Rectal smooth muscle tissue (tissue), 1 donor: ENCODE results near the gene EMCN.

ENCODE experiments used
- H3K27ac ChIP-seq: one replicate; pipeline ENCODE4 v1.7.0; 2013; ENCODE audit warnings: low read depth, low read length, inconsistent platforms
- H3K27me3 ChIP-seq: one replicate; pipeline ENCODE4 v1.7.0; 2013; ENCODE audit warnings: low read length; ENCODE audit not compliant: control insufficient read depth, insufficient read depth
- H3K36me3 ChIP-seq: one replicate; pipeline ENCODE4 v1.7.0; 2013; ENCODE audit warnings: low read length; ENCODE audit not compliant: control insufficient read depth, insufficient read depth
- H3K4me1 ChIP-seq: one replicate; pipeline ENCODE4 v1.7.0; 2013; ENCODE audit warnings: low read length; ENCODE audit not compliant: control insufficient read depth, insufficient read depth
- H3K4me3 ChIP-seq: one replicate; pipeline ENCODE4 v1.7.0; 2013; ENCODE audit warnings: low read length
- H3K9ac ChIP-seq: one replicate; pipeline ENCODE4 v1.7.0; 2013; ENCODE audit warnings: low read length

The EMCN gene

GRCh38 chr4:100519205-100519604 lies 1.4 kb upstream of the EMCN start:
- Histone ChIP-seq H3K9ac (no peak overlapping the region), H3K4me1 (no peaks in the 10 kb centered on the region), H3K27me3 (no peaks in the 10 kb centered on the region), H3K27ac (no peak overlapping the region), H3K4me3 (no peak overlapping the region), H3K36me3 (no peaks in the 10 kb centered on the region)

- no peaks in the 10 kb centered on the region for H3K36me3 ChIP-seq
- H3K4me1 ChIP-seq: no peaks in the 10 kb centered on the region
- no peak overlapping the region for H3K9ac ChIP-seq
- H3K4me3 ChIP-seq: peak overlapping the region; percentile 15
- H3K27me3 ChIP-seq: no peaks in the 10 kb centered on the region
- no peak overlapping the region for H3K27ac ChIP-seq
Measured at GRCh38 chr4:100516225-100516624, 1.6 kb downstream of the EMCN start.

- Histone ChIP-seq H3K27me3 (no peaks in the 10 kb centered on the region), H3K27ac (no peak overlapping the region), H3K4me1 (no peaks in the 10 kb centered on the region), H3K36me3 (no peaks in the 10 kb centered on the region), H3K9ac (no peak overlapping the region), H3K4me3 (no peak overlapping the region)
Measured at GRCh38 chr4:100511896-100512295, 5.9 kb downstream of the EMCN start.

GRCh38 chr4:100510551-100510950 lies 7.3 kb downstream of the EMCN start:
- Histone ChIP-seq H3K9ac (no peak overlapping the region), H3K4me3 (no peak overlapping the region), H3K27me3 (no peaks in the 10 kb centered on the region), H3K36me3 (no peaks in the 10 kb centered on the region), H3K27ac (no peak overlapping the region), H3K4me1 (no peaks in the 10 kb centered on the region)

GRCh38 chr4:100509386-100509785 lies 8.4 kb downstream of the EMCN start:
- H3K27ac ChIP-seq: no peak overlapping the region
- H3K4me1 ChIP-seq: no peaks in the 10 kb centered on the region
- H3K36me3 ChIP-seq: no peaks in the 10 kb centered on the region
- H3K9ac ChIP-seq: no peak overlapping the region
- no peak overlapping the region for H3K4me3 ChIP-seq
- no peaks in the 10 kb centered on the region for H3K27me3 ChIP-seq

- Histone ChIP-seq H3K4me3 (no peak overlapping the region), H3K27ac (no peak overlapping the region), H3K27me3 (no peaks in the 10 kb centered on the region), H3K4me1 (no peaks in the 10 kb centered on the region), H3K36me3 (no peaks in the 10 kb centered on the region), H3K9ac (no peak overlapping the region)
Measured at GRCh38 chr4:100508691-100509090, 9.1 kb downstream of the EMCN start.

GRCh38 chr4:100504086-100504874 lies 13.5 kb downstream of the EMCN start:
- Histone ChIP-seq H3K4me3 (no peak overlapping the region), H3K27ac (no peak overlapping the region), H3K9ac (no peak overlapping the region), H3K4me1 (no peaks in the 10 kb centered on the region), H3K36me3 (no peaks in the 10 kb centered on the region), H3K27me3 (no peaks in the 10 kb centered on the region)

- Histone ChIP-seq H3K4me3 (no peak overlapping the region), H3K9ac (no peak overlapping the region), H3K27ac (no peak overlapping the region), H3K36me3 (no peaks in the 10 kb centered on the region), H3K4me1 (no peaks in the 10 kb centered on the region), H3K27me3 (no peaks in the 10 kb centered on the region)
Measured at GRCh38 chr4:100497791-100498190, 20.0 kb downstream of the EMCN start.

GRCh38 chr4:100495074-100495473 lies 22.7 kb downstream of the EMCN start:
- no peaks in the 10 kb centered on the region for H3K4me1 ChIP-seq
- H3K36me3 ChIP-seq: no peaks in the 10 kb centered on the region
- no peak overlapping the region for H3K27ac ChIP-seq
- no peak overlapping the region for H3K4me3 ChIP-seq
- H3K9ac ChIP-seq: no peak overlapping the region
- no peaks in the 10 kb centered on the region for H3K27me3 ChIP-seq

- Histone ChIP-seq H3K27me3 (no peaks in the 10 kb centered on the region), H3K4me3 (no peak overlapping the region), H3K9ac (no peak overlapping the region), H3K27ac (no peak overlapping the region), H3K36me3 (no peaks in the 10 kb centered on the region), H3K4me1 (no peaks in the 10 kb centered on the region)
Measured at GRCh38 chr4:100494166-100494565, 23.7 kb downstream of the EMCN start.

- Histone ChIP-seq H3K4me3 (no peak overlapping the region), H3K27me3 (no peaks in the 10 kb centered on the region), H3K4me1 (no peaks in the 10 kb centered on the region), H3K9ac (no peak overlapping the region), H3K27ac (no peak overlapping the region), H3K36me3 (no peaks in the 10 kb centered on the region)
Measured at GRCh38 chr4:100493756-100494155, 24.1 kb downstream of the EMCN start.

GRCh38 chr4:100492129-100492528 lies 25.7 kb downstream of the EMCN start:
- Histone ChIP-seq H3K36me3 (no peaks in the 10 kb centered on the region), H3K27me3 (no peaks in the 10 kb centered on the region), H3K27ac (no peak overlapping the region), H3K4me1 (no peaks in the 10 kb centered on the region), H3K4me3 (no peak overlapping the region), H3K9ac (no peak overlapping the region)

- Histone ChIP-seq H3K9ac (no peak overlapping the region), H3K27ac (no peak overlapping the region), H3K36me3 (no peaks in the 10 kb centered on the region), H3K4me1 (no peaks in the 10 kb centered on the region), H3K27me3 (no peaks in the 10 kb centered on the region), H3K4me3 (no peak overlapping the region)
Measured at GRCh38 chr4:100489305-100489704, 28.5 kb downstream of the EMCN start.
